Umbilical cord (tissue), 2 donors: ENCODE results near the gene BCL2L12. TPM values are rescaled to one million over a fixed set of nuclear protein-coding genes. Genes with fewer than 3 reads are reported as not detected.

ENCODE experiments used
- DNase-seq: peaks from one replicate; pipeline ENCODE4 v3.0.0-alpha.2; 2015; ENCODE audit warnings: low spot score
- total RNA-seq: library from RNA; depleted of rRNA; stranded (reverse); fragments of >200 nt; gene quantifications from one replicate; pipeline ENCODE4 v1.2.3, GENCODE V29; 2014; ENCODE audit warnings: low replicate concordance; ENCODE audit not compliant: insufficient read depth

BCL2L12 gene
- total RNA-seq, 1 donor from 2014 or later = 0.96 TPM

DNA sequence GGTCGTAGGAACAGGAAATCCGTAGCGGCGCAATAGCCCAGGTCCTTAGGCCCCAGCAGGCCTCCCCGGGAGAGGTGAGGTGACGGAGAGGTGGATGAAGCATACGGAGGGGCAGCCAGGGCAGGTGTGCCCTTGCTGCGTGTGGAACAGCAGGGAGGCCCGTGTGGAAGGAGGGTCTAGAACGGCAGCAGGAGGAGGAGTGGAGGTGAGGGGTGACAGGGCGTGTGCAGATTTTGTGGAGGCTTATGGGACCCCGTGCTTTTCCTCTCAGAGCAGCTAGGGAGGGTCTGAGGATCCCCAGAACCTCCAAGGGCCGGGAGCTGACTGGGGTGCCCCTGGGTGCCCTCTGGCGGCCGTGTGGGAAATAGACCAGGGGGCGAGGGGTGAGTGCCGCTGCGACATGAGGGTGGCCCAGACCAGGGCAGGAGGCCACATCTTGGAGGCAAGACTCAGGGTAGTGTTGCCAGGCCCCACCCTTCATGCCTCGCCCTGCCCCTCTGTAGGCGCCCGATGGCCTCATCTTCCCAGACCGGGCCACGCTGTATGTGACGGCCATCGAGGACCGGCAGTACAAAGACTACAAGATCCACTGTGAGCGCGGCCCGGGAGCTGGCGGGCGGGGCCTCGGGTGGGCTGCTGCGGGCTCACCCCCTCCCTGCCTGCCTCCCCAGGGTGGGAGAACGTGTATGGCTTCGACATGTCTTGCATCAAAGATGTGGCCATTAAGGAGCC is 18.7 kb downstream of the BCL2L12 start:
- no peak for DNase-seq

DNA sequence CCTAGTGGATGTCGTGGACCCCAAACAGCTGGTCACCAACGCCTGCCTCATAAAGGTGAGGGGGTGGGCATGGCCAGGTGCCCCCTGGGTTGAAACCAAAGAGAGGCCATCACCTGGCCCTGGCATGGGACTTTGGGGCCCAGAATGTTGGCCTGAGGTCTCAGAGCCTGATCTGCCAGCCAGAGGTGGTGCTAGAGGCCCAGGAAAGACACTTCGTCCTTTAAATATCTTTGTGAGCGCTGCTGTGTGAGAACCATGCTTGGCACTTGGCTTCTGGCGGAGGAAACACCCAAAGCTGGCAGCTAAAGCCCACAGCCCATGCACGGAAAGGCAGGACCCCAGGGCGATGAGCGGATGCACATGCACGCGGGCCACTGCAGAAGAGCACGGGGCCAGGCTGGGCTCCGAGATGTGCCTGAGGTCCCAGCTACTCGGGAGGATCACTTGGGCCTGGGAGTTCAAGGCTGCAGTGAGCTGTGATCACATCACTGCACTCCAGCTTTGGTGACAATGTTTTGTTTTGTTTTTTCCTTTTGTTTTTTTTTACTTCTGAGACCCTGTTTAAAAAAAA is 19.3 kb downstream of the BCL2L12 start:
- no peak for DNase-seq

GRCh38 chr19:49685845-49686332 is 20.2 kb downstream of the BCL2L12 start:
- no peak for DNase-seq

- no peak for DNase-seq
These were observed 20.9 kb downstream of the BCL2L12 start for GRCh38 chr19:49686503-49687088.

GRCh38 chr19:49687150-49687549 is 21.4 kb downstream of the BCL2L12 start:
- DNase-seq = no peak

DNA sequence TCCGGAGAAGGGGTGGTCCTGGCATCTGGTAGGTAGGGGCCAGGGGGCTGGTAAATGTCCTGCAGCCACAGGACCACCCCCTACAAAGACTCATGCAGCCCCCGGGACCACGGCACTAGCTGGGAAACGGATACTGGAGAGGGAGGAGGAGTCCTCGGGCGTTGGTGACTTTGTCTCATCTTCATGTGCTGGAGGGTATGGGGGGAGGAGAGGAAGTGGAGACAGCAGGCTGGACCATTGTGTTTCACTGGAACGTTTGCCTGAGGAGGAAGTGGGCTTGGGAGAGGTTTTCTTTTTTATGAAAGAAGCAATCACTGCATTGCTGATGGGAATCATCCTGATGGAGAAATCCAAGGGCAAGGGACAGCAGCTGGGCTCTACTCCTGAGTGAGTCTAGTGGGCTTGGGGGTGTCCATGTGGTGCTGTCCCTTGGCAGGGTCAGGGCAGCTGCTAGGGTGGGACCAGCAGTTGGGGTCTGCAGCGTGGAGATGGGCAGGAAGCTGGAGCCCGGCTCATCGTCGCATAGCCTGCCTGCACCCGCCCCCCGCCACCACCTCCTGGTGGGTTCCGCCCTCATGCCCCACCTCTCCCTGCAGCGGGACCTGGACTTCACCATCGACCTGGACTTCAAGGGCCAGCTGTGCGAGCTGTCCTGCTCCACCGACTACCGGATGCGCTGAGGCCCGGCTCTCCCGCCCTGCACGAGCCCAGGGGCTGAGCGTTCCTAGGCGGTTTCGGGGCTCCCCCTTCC is 22.0 kb downstream of the BCL2L12 start:
- no peak for DNase-seq

- DNase-seq = no peak
These were observed 22.9 kb downstream of the BCL2L12 start for GRCh38 chr19:49688531-49689132.

GRCh38 chr19:49689133-49690078 is 23.7 kb downstream of the BCL2L12 start, which contains the start of gene ADM5:
Gene ADM5 (plus strand): TSS chr19:49689594. CDS start chr19:49689838, 244 bp downstream.
- peak; percentile 22 for DNase-seq

DNA sequence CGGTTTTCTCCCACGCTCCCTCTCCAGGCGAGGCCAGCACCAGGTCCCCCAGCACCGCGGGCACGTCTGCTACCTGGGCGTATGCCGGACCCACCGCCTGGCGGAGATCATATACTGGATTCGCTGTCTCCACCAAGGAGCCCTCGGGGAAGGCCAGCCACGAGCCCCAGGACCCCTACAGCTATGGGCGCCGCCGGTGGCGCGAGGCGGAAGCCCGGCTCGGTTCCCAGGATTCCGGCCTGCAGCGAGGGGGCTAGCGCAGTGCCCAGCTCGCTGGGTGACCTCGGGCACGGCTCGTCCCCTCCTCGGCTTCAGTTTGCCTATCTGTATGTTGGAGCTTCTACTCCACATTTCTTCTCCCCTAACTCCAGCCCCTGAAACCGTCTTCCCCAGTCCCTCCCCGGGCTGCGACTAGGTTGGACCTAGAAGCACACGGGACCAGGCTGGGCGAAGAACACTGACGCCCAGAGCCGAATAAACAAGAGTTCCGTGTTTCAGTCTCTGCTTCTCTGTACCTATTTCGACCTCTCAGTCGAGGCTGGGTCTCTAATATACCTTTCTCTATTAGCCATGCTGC is 24.4 kb downstream of the BCL2L12 start:
- DNase-seq = no peak

DNA sequence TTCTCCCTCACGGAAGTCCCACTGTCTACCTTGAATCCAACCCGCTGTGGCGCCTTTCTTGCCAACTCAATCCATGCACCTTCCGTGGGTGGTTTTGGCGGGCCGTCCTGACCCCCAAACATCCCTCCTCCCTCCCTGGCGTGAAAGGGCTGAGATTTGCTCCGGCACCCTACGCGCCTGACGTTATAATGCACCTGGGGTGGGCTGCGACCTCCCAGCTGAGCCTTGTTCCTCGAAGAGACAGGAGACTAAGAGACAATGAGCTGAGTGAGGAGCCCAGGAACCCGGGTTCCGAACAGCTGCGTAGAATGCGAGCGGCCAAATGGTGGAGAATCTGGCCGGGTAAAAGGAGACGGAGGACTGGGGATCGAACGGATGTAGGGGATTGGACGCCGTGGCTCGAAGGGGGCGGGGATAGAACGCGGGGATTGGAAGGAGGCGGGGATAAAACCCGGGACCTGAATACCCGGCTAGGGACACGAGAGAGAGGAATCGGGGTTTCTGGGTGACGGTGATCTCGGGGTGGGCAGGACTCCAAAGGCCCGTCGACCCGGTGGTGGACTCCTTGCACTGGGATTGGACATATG is 25.0 kb downstream of the BCL2L12 start, which contains the start of gene CPT1C:
TSS of gene CPT1C (plus strand) at position 461 of the 587 bp plus-strand sequence. CDS start 1,137 bp downstream, outside the sequence.
- peak; percentile 90 for DNase-seq

- DNase-seq = peak; percentile 83
These were observed 25.8 kb downstream of the BCL2L12 start for GRCh38 chr19:49691243-49692146.

DNA sequence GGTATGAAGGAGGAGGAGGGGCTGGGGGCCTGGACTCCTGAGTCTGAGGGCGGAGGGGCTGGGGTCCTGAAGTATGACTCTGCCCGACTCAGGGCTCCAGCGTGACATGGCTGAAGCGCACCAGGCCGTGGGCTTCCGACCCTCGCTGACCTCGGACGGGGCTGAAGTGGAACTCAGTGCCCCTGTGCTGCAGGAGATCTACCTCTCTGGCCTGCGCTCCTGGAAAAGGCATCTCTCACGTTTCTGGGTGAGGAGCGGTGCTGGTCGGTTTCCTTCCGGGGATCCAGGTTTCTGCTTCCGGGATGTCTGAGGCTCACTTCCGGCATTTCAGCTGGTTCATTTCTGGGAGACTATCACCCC is 26.4 kb downstream of the BCL2L12 start:
- DNase-seq = no peak

- no peak for DNase-seq
These were observed 30.4 kb downstream of the BCL2L12 start for GRCh38 chr19:49696115-49696514.

GRCh38 chr19:49696865-49697264 is 31.1 kb downstream of the BCL2L12 start:
- DNase-seq = no peak

DNA sequence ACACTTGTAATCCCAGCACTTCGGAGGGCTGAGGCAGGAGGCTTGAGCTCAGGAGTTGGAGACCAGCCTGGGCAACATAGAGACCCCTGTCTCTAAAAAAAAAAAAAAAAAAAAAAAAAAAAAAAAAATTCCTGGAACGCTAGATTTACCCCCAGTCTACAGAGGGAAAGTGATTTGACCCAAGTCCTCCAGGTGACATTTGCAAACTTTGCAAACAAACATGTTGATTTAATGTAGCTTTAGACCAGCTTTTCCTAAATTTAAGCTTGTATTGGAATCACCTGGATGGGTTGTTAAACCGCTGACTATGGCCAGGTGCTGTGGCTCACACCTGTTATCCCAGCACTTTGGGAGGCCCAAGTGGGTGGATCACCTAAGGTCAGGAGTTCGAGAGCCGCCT is 33.6 kb downstream of the BCL2L12 start:
- DNase-seq = no peak

- DNase-seq = no peak
These were observed 34.8 kb downstream of the BCL2L12 start for GRCh38 chr19:49700563-49700962.

GRCh38 chr19:49701271-49701786 is 35.6 kb downstream of the BCL2L12 start:
- DNase-seq = no peak

DNA sequence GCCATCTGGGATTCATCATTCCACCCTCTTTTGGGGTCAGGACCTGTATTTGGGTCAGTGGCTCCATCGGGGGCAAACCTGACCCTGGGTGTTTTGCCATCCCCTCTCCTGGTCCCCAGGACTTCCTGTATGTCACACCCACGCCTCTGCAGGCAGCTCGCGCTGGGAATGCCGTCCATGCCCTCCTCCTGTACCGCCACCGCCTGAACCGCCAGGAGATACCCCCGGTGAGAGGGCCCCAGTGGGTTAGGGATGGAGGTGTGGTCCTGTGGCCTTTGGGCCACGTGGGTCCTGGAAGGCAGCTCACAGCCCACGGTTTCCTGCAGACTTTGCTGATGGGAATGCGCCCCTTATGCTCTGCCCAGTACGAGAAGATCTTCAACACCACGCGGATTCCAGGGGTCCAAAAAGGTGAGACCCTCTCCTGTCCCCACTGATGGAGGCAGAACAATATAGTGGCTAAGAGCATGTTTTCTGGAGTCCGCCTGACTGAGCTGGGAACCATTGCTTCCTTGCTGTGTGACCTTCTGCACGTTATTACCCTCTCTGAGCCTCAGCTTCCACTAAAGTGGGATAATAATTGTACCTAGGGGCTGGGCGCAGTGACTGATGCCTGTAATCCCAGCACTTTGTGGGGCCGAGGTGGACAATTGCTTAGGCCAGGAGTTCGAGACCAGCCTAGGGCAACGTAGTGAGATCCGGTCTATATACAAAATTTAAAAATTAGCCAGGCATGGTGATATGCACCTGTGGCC is 39.3 kb downstream of the BCL2L12 start:
- no peak for DNase-seq
